ENCODE results near the gene KRTAP2-2. TPM values are rescaled to one million over a fixed set of nuclear protein-coding genes. Genes with fewer than 3 reads are reported as not detected.

KRTAP2-2 gene
- total and polyA plus RNA-seq, 2 of the 13 experiments (the other 11 are each of a cell fraction or from before 2014, with no cell fraction given), result not detected

GRCh38 chr17:41009301-41009760, 45.7 kb downstream of the KRTAP2-2 start (continued):
- TF ChIP-seq CHD4 (IDR thresholded peaks at IDR 0.05; ENCODE audit: borderline replicate concordance, low read length) (peak; percentile 83; the same call in 1 of the 2 replicates), IRF2 (CRISPR knock-in tag; IDR thresholded peaks at IDR 0.05) (peak; percentile 78; the same call in 1 of the 2 replicates), ZNF615 (CRISPR knock-in tag; IDR thresholded peaks at IDR 0.05; ENCODE audit: borderline replicate concordance) (no peak), KLF16 (CRISPR knock-in tag; IDR thresholded peaks at IDR 0.05) (peak in 1 of 2 experiments; percentile 66; a peak in 2 of 4 replicates), ZSCAN9 (CRISPR knock-in tag; IDR thresholded peaks at IDR 0.05; ENCODE audit: borderline replicate concordance) (peak; percentile 53; the same call in 1 of the 2 replicates), FOXJ3 (CRISPR knock-in tag; IDR thresholded peaks at IDR 0.05; ENCODE audit: borderline replicate concordance) (peak; percentile 91), ZNF772 (CRISPR knock-in tag; IDR thresholded peaks at IDR 0.05) (0 out of 2 replicates have a peak, but pooled peaks have one; percentile 52), NR0B2 (CRISPR knock-in tag; IDR thresholded peaks at IDR 0.05) (no peak), ZNF614 (CRISPR knock-in tag; IDR thresholded peaks at IDR 0.05; ENCODE audit: borderline replicate concordance) (peak; percentile 66; the same call in 1 of the 2 replicates), HOXA5 (CRISPR knock-in tag; IDR thresholded peaks at IDR 0.05) (0 out of 2 replicates have a peak, but pooled peaks have one; percentile 25), NR2F1 (CRISPR knock-in tag; IDR thresholded peaks at IDR 0.05) (peak in 1 of 2 experiments; percentile 55; a peak in 2 of 4 replicates), RFXAP (CRISPR knock-in tag; IDR thresholded peaks at IDR 0.05; ENCODE audit: borderline replicate concordance) (no peak), ASH2L (IDR thresholded peaks at IDR 0.05; ENCODE audit: insufficient read length, low read depth, low read length) (peak; percentile 85), CBFB (CRISPR knock-in tag; IDR thresholded peaks at IDR 0.05) (peak; percentile 83; the same call in 1 of the 2 replicates), ZBTB25 (CRISPR knock-in tag; IDR thresholded peaks at IDR 0.05) (peak; percentile 80), PITX1 (CRISPR knock-in tag; IDR thresholded peaks at IDR 0.05) (peak; percentile 80; the same call in 1 of the 2 replicates), KDM1A (CRISPR knock-in tag; IDR thresholded peaks at IDR 0.05) (0 out of 2 replicates have a peak, but pooled peaks have one; percentile 36), CREB1 (IDR thresholded peaks at IDR 0.05) (no peak; the same call in 1 of the 2 replicates), CREB1 (CRISPR knock-in tag; IDR thresholded peaks at IDR 0.05) (peak; percentile 73), ZGPAT (CRISPR knock-in tag; IDR thresholded peaks at IDR 0.05) (peak; percentile 64), HOXD1 (CRISPR knock-in tag; IDR thresholded peaks at IDR 0.05) (peak; percentile 76), ONECUT2 (CRISPR knock-in tag; IDR thresholded peaks at IDR 0.05) (peak; percentile 32; the same call in 1 of the 2 replicates), ZMYM4 (CRISPR knock-in tag; IDR thresholded peaks at IDR 0.05) (peak; percentile 41; the same call in 1 of the 2 replicates), MAFK (conservative IDR thresholded peaks at IDR 0.05 in 1 of 2, IDR thresholded peaks at IDR 0.05 in 1 of 2; ENCODE audit: low read length in 2 of 2) (peak in 1 of 2 experiments; percentile 10; a peak in 1 of 4 replicates), ARID5B (CRISPR knock-in tag; IDR thresholded peaks at IDR 0.05) (peak; percentile 98)

Measured in HepG2 (cell line).